GM12864 (cell line): ENCODE results near the gene FSTL4.

Source experiments
- DNase-seq: peaks from one replicate; pipeline ENCODE4 v3.0.0-alpha.2; 2011; ENCODE audit warnings: low read depth
- H3K4me3 ChIP-seq: 2 replicates; pipeline ENCODE4 v1.5.1; 2011; ENCODE audit warnings: mild to moderate bottlenecking, low read depth, low read length, control low read depth
- CTCF ChIP-seq: IDR thresholded peaks from 2 replicates; pipeline ENCODE4 v1.5.1; 2011; ENCODE audit warnings: low read depth, mild to moderate bottlenecking, moderate library complexity, low read length, control low read depth, inconsistent platforms; ENCODE audit errors: missing control alignments

The FSTL4 gene

GRCh38 chr5:133311176-133311575, 301.2 kb downstream of the FSTL4 start:
- no peak for TF ChIP-seq CTCF
- H3K4me3 ChIP-seq: no peak overlapping the region
- no peak for DNase-seq

GRCh38 chr5:133309984-133310621, 302.2 kb downstream of the FSTL4 start:
- DNase-seq: no peak
- no peak for TF ChIP-seq CTCF
- no peak overlapping the region for H3K4me3 ChIP-seq

- H3K4me3 ChIP-seq: no peak overlapping the region
- no peak for DNase-seq
- no peak for TF ChIP-seq CTCF
Observed at GRCh38 chr5:133309166-133309795, 303.1 kb downstream of the FSTL4 start.

- no peak overlapping the region for H3K4me3 ChIP-seq
- no peak for TF ChIP-seq CTCF
- DNase-seq: peak; percentile 21
Observed at GRCh38 chr5:133307275-133307674, 305.1 kb downstream of the FSTL4 start.

GRCh38 chr5:133304707-133305216, 307.6 kb downstream of the FSTL4 start:
- DNase-seq: no peak
- H3K4me3 ChIP-seq: no peak overlapping the region
- no peak for TF ChIP-seq CTCF

GRCh38 chr5:133304178-133304577, 308.2 kb downstream of the FSTL4 start:
- no peak overlapping the region for H3K4me3 ChIP-seq
- DNase-seq: no peak
- no peak for TF ChIP-seq CTCF

GRCh38 chr5:133303298-133303697, 309.0 kb downstream of the FSTL4 start:
- TF ChIP-seq CTCF: no peak

More at GRCh38 chr5:133303298-133303697, 309.0 kb downstream of the FSTL4 start:
- DNase-seq: no peak
- H3K4me3 ChIP-seq: no peak overlapping the region
